IMR-90 (cell line): ENCODE results near the gene LAMB3. TPM values are rescaled to one million over a fixed set of nuclear protein-coding genes. Genes with fewer than 3 reads are reported as not detected.

ENCODE experiments used
- ATAC-seq: fragments of 200-7000 bp; cut with Tn5 transposase; 2 replicates; pipeline ENCODE4 v1.9.1; 2020; ENCODE audit warnings: low read depth, mild to moderate bottlenecking, moderate library complexity
- BruUV-seq: library from RNA; stranded (reverse); fragments of 400-500 nt; replicated peaks from 2 replicates; lab custom pipeline; 2021; lab: Mats Ljungman, UMichigan
- CTCF ChIA-PET: fragments of 300-600 bp; formaldehyde crosslinking; extraction: SDS; loops from one replicate; lab custom pipeline; 2021; ENCODE audit warnings: antibody characterized with exemption; lab: Yijun Ruan, JAX
- POLR2A ChIA-PET: fragments of 300-600 bp; sonication (Branson Sonifier 250); formaldehyde crosslinking; loops from one replicate; lab custom pipeline; 2022; ENCODE audit warnings: antibody characterized with exemption; ENCODE audit not compliant: unreplicated experiment; lab: Charles Lee
- DNase-seq: peaks from one replicate; pipeline ENCODE4 v3.0.0; 2013
- H2AFZ ChIP-seq: replicated peaks from 2 replicates; pipeline ENCODE3; 2013; ENCODE audit warnings: low read length, mild to moderate bottlenecking; ENCODE audit not compliant: poor library complexity
- H2AK5ac ChIP-seq: 2 replicates; pipeline ENCODE4 v1.6.1; 2013; ENCODE audit warnings: low read depth, low read length, inconsistent platforms
- H2AK9ac ChIP-seq: replicated peaks from 2 replicates; pipeline ENCODE3; 2013; ENCODE audit warnings: mild to moderate bottlenecking, low read depth, low read length, moderate library complexity; ENCODE audit not compliant: poor library complexity
- H2BK120ac ChIP-seq: 2 replicates; pipeline ENCODE4 v1.6.1; 2013; ENCODE audit warnings: low read depth, low read length, inconsistent platforms
- H2BK15ac ChIP-seq: 3 replicates; pipeline ENCODE4 v1.6.1; 2013; ENCODE audit warnings: low read depth, low read length, inconsistent platforms
- H2BK20ac ChIP-seq: 2 replicates; pipeline ENCODE4 v1.6.1; 2013; ENCODE audit warnings: low read depth, mild to moderate bottlenecking, inconsistent platforms, low read length, moderate library complexity
- H2BK5ac ChIP-seq: 2 replicates; pipeline ENCODE4 v1.6.1; 2013; ENCODE audit warnings: mild to moderate bottlenecking, low read depth, low read length, inconsistent platforms; ENCODE audit not compliant: poor library complexity, severe bottlenecking
- H3K14ac ChIP-seq: replicated peaks from 2 replicates; pipeline ENCODE4 v1.6.1; 2013; ENCODE audit warnings: low read depth, low read length, inconsistent platforms
- H3K18ac ChIP-seq: 2 replicates; pipeline ENCODE4 v1.6.1; 2013; ENCODE audit warnings: low read depth, low read length, control low read depth
- H3K23ac ChIP-seq: 2 replicates; pipeline ENCODE4 v1.6.1; 2013; ENCODE audit warnings: low read depth, low read length, inconsistent platforms
- H3K27ac ChIP-seq: 2 replicates; pipeline ENCODE4 v1.5.1; 2013; ENCODE audit warnings: mild to moderate bottlenecking, control low read depth, low read length; ENCODE audit not compliant: insufficient read depth
- H3K27me3 ChIP-seq: 2 replicates; pipeline ENCODE4 v1.6.1; 2013; ENCODE audit warnings: low read length; ENCODE audit not compliant: control insufficient read depth, insufficient read depth
- H3K36me3 ChIP-seq: 2 replicates; pipeline ENCODE4 v1.6.1; 2013; ENCODE audit warnings: low read length, mixed read lengths; ENCODE audit not compliant: control insufficient read depth, insufficient read depth
- H3K4ac ChIP-seq: 2 replicates; pipeline ENCODE4 v1.6.1; 2013; ENCODE audit warnings: low read depth, low read length, inconsistent platforms
- H3K4me1 ChIP-seq: 2 replicates; pipeline ENCODE4 v1.6.1; 2013; ENCODE audit warnings: low read length, mixed read lengths; ENCODE audit not compliant: control insufficient read depth, insufficient read depth
- H3K4me2 ChIP-seq: 2 replicates; pipeline ENCODE4 v1.6.1; 2013; ENCODE audit warnings: low read depth, mild to moderate bottlenecking, control low read depth, low read length, moderate library complexity
- H3K4me3 ChIP-seq: 2 replicates; pipeline ENCODE4 v1.5.1; 2013; ENCODE audit warnings: low read depth, mild to moderate bottlenecking, control low read depth, low read length, moderate library complexity; ENCODE audit not compliant: insufficient read depth
- H3K56ac ChIP-seq: 2 replicates; pipeline ENCODE4 v1.6.1; 2013; ENCODE audit warnings: low read length, inconsistent platforms; ENCODE audit not compliant: insufficient read depth; ENCODE audit errors: extremely low read depth
- H3K79me1 ChIP-seq, 2 experiments: 2 replicates each; pipeline ENCODE4 v1.6.1; 2013; ENCODE audit warnings: low read length in 2 of 2, inconsistent platforms in 1 of 2, low read depth in 1 of 2
- H3K9ac ChIP-seq: 2 replicates; pipeline ENCODE4 v1.6.1; 2013; ENCODE audit warnings: low read depth, low read length, control low read depth
- H3K9me1 ChIP-seq: 2 replicates; pipeline ENCODE4 v1.6.1; 2013; ENCODE audit warnings: low read length, inconsistent platforms; ENCODE audit not compliant: insufficient read depth
- H3K9me3 ChIP-seq: 2 replicates; pipeline ENCODE4 v1.6.1; 2013; ENCODE audit warnings: low read length; ENCODE audit not compliant: control insufficient read depth, insufficient read depth
- H4K20me1 ChIP-seq: 2 replicates; pipeline ENCODE4 v1.6.1; 2013; ENCODE audit warnings: low read length, inconsistent platforms; ENCODE audit not compliant: insufficient read depth
- H4K5ac ChIP-seq: 2 replicates; pipeline ENCODE4 v1.6.1; 2013; ENCODE audit warnings: mild to moderate bottlenecking, low read depth, low read length, control low read depth
- H4K8ac ChIP-seq, 2 experiments: 2 replicates each; pipeline ENCODE4 v1.6.1; 2013; ENCODE audit warnings: low read depth in 2 of 2, low read length in 2 of 2, control low read depth in 1 of 2, inconsistent platforms in 1 of 2
- H4K91ac ChIP-seq: 2 replicates; pipeline ENCODE4 v1.6.1; 2013; ENCODE audit warnings: low read depth, low read length, inconsistent platforms; ENCODE audit not compliant: insufficient read depth
- BHLHE40 ChIP-seq: fragments of 150-350 bp; IDR thresholded peaks from 2 replicates; pipeline ENCODE4 v1.6.1; 2016; ENCODE audit warnings: mild to moderate bottlenecking, low read depth, low read length
- MAFK ChIP-seq: IDR thresholded peaks from 2 replicates; pipeline ENCODE4 v1.6.1; 2012; ENCODE audit warnings: low read depth, low read length, improper control_type of control experiment
- MAZ ChIP-seq: IDR thresholded peaks from 2 replicates; pipeline ENCODE4 v1.6.1; 2012; ENCODE audit warnings: low read depth, mild to moderate bottlenecking, low read length, improper control_type of control experiment, moderate library complexity, borderline replicate concordance
- NFE2L2 ChIP-seq: fragments of 150-350 bp; IDR thresholded peaks from 2 replicates; pipeline ENCODE4 v1.6.1; 2016; ENCODE audit warnings: low read depth, mild to moderate bottlenecking, low read length
- RCOR1 ChIP-seq: IDR thresholded peaks from 2 replicates; pipeline ENCODE4 v1.6.1; 2012; ENCODE audit warnings: mild to moderate bottlenecking, low read length, improper control_type of control experiment; ENCODE audit not compliant: insufficient replicate concordance
- SMC3 ChIP-seq: fragments of 150-350 bp; IDR thresholded peaks from 2 replicates; pipeline ENCODE4 v1.6.1; 2016; ENCODE audit warnings: low read depth, mild to moderate bottlenecking, antibody characterized with exemption, low read length, moderate library complexity
- WGBS, 2 experiments: methylation state at CpG; one replicate each; pipeline versions ENCODE4 v1.1.5 to v1.1.7; 2013; ENCODE audit warnings: missing lambda C conversion rate in 2 of 2; ENCODE audit not compliant: insufficient read length in 1 of 2; ENCODE audit errors: extremely low coverage in 2 of 2; 5-methylcytosine and 5-hydroxymethylcytosine counted together
- dilution Hi-C: fragments of 300-500 bp; cut with HindIII; formaldehyde crosslinking; loops from one replicate; pipeline ENCODE4 v1.14.3; 2018; ENCODE audit warnings: low sequenced_read_pairs; ENCODE audit not compliant: unreplicated experiment
- in situ Hi-C: fragments of 300-500 bp; cut with MboI; formaldehyde crosslinking; loops from 3 replicates; pipeline ENCODE4 v1.14.3; 2019; ENCODE audit warnings: low sequenced_read_pairs, inconsistent platforms, mixed read lengths
- intact Hi-C: fragments of 100-400 bp; cut with micrococcal nuclease; formaldehyde crosslinking; loops from 2 replicates; pipeline ENCODE4 v1.10.0; 2022
- polyA plus RNA-seq, 3 experiments: library from polyadenylated mRNA; depleted of rRNA; stranded (reverse); fragments of >200 nt; gene quantifications; 2 replicates each; pipeline ENCODE4 v1.2.3, GENCODE V29; 2012; ENCODE audit warnings: low replicate concordance in 1 of 3
- total RNA-seq: library from RNA; depleted of rRNA; stranded (reverse); fragments of >200 nt; gene quantifications from 2 replicates; pipeline ENCODE4 v1.2.3, GENCODE V29; 2012
- TF ChIP-seq, protein P1 (sequence below): conservative IDR thresholded peaks from 2 replicates; pipeline ENCODE4 v1.5.1; 2012; ENCODE audit warnings: mild to moderate bottlenecking, low read depth, low read length, improper control_type of control experiment

LAMB3 gene
- total and polyA plus RNA-seq, 2 of the 4 experiments (the other 2 are of a cell fraction) = 0.72 to 2.1 TPM

DNA sequence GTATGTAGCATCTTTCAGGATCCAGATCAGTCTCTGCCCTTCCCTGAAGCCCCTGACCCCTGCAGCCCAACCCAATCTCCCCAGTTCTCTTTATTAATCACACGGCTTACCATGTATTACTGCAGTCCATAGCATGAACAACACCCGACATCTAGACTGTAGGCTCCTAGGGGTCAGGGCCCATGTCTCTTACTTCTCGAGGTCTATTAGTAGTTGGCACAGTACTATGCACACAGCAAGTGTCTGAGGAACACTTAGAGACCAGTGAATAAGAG is 41.7 kb downstream of the LAMB3 start:
- no peak overlapping the region for H3K4me3 ChIP-seq
- no peak for ATAC-seq
- no peaks in the 10 kb centered on the region for H3K36me3 ChIP-seq
- no peak overlapping the region for H4K5ac ChIP-seq
- H3K4me2 ChIP-seq = no peak overlapping the region
- no peak overlapping the region for H2BK120ac ChIP-seq
- no TSS peak for BruUV-seq
- no peaks in the 10 kb centered on the region for H4K20me1 ChIP-seq
- H3K27me3 ChIP-seq = no peaks in the 10 kb centered on the region
- ChIA-PET POLR2A (no interaction called here), CTCF (interaction anchor here (1.4 kb wide), 1 partner anchor 44 kb away, joined by 3 read pairs; no protein-coding TSS in a partner anchor)
- H2AFZ ChIP-seq = no peak overlapping the region
- no peak overlapping the region for H2BK15ac ChIP-seq
- no peak overlapping the region for H3K14ac ChIP-seq
- H4K8ac ChIP-seq = no peak overlapping the region
- H4K91ac ChIP-seq = no peak overlapping the region
- in situ Hi-C loops = no loop called here
- no peak for DNase-seq
- H2BK20ac ChIP-seq = no peak overlapping the region
- H3K27ac ChIP-seq = no peak overlapping the region
- no peak overlapping the region for H3K4ac ChIP-seq
- TF ChIP-seq, protein P1, sequence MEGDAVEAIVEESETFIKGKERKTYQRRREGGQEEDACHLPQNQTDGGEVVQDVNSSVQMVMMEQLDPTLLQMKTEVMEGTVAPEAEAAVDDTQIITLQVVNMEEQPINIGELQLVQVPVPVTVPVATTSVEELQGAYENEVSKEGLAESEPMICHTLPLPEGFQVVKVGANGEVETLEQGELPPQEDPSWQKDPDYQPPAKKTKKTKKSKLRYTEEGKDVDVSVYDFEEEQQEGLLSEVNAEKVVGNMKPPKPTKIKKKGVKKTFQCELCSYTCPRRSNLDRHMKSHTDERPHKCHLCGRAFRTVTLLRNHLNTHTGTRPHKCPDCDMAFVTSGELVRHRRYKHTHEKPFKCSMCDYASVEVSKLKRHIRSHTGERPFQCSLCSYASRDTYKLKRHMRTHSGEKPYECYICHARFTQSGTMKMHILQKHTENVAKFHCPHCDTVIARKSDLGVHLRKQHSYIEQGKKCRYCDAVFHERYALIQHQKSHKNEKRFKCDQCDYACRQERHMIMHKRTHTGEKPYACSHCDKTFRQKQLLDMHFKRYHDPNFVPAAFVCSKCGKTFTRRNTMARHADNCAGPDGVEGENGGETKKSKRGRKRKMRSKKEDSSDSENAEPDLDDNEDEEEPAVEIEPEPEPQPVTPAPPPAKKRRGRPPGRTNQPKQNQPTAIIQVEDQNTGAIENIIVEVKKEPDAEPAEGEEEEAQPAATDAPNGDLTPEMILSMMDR = no peak
- TF ChIP-seq RCOR1 (no peak), MAZ (no peak), MAFK (no peak), NFE2L2 (no peak), SMC3 (no peak), BHLHE40 (no peak)
- WGBS, 2 experiments = no CpG with 5 or more reads among the region's 3 CpGs
- no peaks in the 10 kb centered on the region for H3K9me1 ChIP-seq
- H3K56ac ChIP-seq = no peak overlapping the region
- no peak overlapping the region for H2BK5ac ChIP-seq
- no peak overlapping the region for H2AK9ac ChIP-seq
- H3K79me1 ChIP-seq = no peaks in the 10 kb centered on the region
- dilution Hi-C loops = no loop called here
- H3K4me1 ChIP-seq = no peaks in the 10 kb centered on the region
- no peak overlapping the region for H2AK5ac ChIP-seq
- intact Hi-C loops = no loop called here
- no peak overlapping the region for H3K23ac ChIP-seq
- no peaks in the 10 kb centered on the region for H3K9me3 ChIP-seq
- H3K9ac ChIP-seq = no peak overlapping the region
- H3K18ac ChIP-seq = no peak overlapping the region
